ENCODE data around the gene IQGAP2.

DNA sequence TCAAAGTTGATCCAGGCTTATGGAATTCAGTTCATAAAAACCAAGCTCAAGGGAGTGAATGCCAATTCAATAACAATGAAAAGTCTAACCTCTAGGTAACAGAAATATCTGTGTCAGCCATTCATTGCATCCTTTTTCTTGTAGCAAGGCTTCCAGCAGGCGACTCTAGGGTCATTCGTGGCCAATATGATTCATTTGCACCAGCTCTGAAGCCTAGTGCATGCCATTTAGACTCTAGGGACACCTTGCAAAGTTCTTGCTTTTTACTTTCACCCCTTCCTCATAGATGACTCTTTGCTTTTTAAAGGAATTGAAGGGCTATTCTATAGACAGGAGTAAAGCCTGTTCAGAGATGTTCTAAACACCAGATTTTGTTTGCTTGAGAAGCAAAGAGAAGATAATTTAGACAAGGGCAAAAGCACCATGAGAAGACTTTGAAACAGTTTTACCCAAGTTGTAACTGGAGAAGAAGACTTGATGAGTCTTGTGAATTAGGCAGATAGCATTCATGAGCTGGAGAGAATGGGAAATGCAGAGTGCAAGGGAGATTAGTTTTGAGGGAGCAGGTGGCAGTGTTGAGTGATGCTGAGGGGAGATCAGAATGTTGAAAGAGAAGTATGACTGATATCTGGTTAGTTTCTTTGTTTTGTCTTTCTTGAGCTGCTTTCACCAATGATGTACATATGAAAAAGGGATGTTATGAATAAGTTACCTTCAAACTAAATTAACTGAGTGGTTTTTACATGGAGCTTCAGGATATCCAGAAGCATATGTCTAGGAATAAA, 125.7 kb downstream of the IQGAP2 start:
- TF ChIP-seq, protein P1, sequence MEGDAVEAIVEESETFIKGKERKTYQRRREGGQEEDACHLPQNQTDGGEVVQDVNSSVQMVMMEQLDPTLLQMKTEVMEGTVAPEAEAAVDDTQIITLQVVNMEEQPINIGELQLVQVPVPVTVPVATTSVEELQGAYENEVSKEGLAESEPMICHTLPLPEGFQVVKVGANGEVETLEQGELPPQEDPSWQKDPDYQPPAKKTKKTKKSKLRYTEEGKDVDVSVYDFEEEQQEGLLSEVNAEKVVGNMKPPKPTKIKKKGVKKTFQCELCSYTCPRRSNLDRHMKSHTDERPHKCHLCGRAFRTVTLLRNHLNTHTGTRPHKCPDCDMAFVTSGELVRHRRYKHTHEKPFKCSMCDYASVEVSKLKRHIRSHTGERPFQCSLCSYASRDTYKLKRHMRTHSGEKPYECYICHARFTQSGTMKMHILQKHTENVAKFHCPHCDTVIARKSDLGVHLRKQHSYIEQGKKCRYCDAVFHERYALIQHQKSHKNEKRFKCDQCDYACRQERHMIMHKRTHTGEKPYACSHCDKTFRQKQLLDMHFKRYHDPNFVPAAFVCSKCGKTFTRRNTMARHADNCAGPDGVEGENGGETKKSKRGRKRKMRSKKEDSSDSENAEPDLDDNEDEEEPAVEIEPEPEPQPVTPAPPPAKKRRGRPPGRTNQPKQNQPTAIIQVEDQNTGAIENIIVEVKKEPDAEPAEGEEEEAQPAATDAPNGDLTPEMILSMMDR (IDR thresholded peaks at IDR 0.05), result no peak
- TF ChIP-seq POLR2A (IDR thresholded peaks at IDR 0.05), result no peak

All from testis (tissue), 2 donors.